Adrenal gland (tissue), 12 donors: ENCODE results near the gene UBE2N. TPM values are rescaled to one million over a fixed set of nuclear protein-coding genes. Genes with fewer than 3 reads are reported as not detected.
"Not testable (repeated sequence)": the region's sequence is repeated elsewhere in the genome, so short reads cannot be mapped to it uniquely, and the experiment has no call there.

ENCODE experiments used
- DNase-seq, 7 donors: peaks; one replicate each; pipeline ENCODE4 v3.0.0-alpha.2; 2019 to 2020
- H3K27ac ChIP-seq, 5 donors: fragments of 200-600 bp; sonication (generic) in 4 of 5; 1 replicate in 3 of 5; 2 replicates in 2 of 5; pipeline versions ENCODE4 v1.5.1 to v1.8.0; 2016 to 2020; ENCODE audit warnings: mild to moderate bottlenecking in 1 of 5
- H3K27me3 ChIP-seq: fragments of 200-600 bp; 2 replicates; pipeline ENCODE4 v1.8.0; 2021
- H3K36me3 ChIP-seq, 2 donors: fragments of 200-600 bp; replicated peaks in 1 of 2; 1 replicate in 1 of 2; 2 replicates in 1 of 2; pipeline versions ENCODE4 v1.5.1 to v1.8.0; 2018 to 2022
- H3K4me1 ChIP-seq, 2 donors: fragments of 200-600 bp; replicated peaks in 1 of 2; 1 replicate in 1 of 2; 2 replicates in 1 of 2; pipeline versions ENCODE4 v1.5.1 to v1.8.0; 2018 to 2021
- H3K4me3 ChIP-seq, 4 donors: fragments of 200-600 bp; sonication (generic) in 3 of 4; one replicate each; pipeline ENCODE4 v1.5.1; 2016 to 2018
- H3K9me3 ChIP-seq, 3 donors: fragments of 200-600 bp; sonication (generic) in 1 of 3; replicated peaks in 1 of 3; 1 replicate in 2 of 3; 2 replicates in 1 of 3; pipeline versions ENCODE4 v1.5.1 to v1.8.0; 2016 to 2021
- POLR2A ChIP-seq, 2 donors: fragments of 450-650 bp; IDR thresholded peaks; one replicate each; pipeline ENCODE4 v1.6.1; 2017; ENCODE audit warnings: antibody characterized with exemption in 2 of 2, mild to moderate bottlenecking in 2 of 2, moderate library complexity in 1 of 2
- WGBS, 4 donors: extraction: QIAGEN DNeasy Blood & Tissue Kit in 2 of 4; methylation state at CpG; one replicate each; pipeline versions ENCODE4 v1.1.5 to v1.1.7; 2013 to 2017; 5-methylcytosine and 5-hydroxymethylcytosine counted together
- intact Hi-C, 2 donors: fragments of 100-400 bp; cut with DNase I; formaldehyde crosslinking; loops; one replicate each; pipeline versions ENCODE4 v1.14.1 to v1.15.0; 2022 to 2023
- polyA plus RNA-seq, 3 donors: library from polyadenylated mRNA; stranded (reverse); fragments of 200-250 nt in 2 of 3; fragments of 350-450 nt in 1 of 3; fragmentation: Illumina TruSeq in 1 of 3; extraction: RNeasy Lipid Tissue Mini Kit (QIAGEN cat#74804) in 1 of 3; gene quantifications; one replicate each; pipeline ENCODE4 v1.2.3, GENCODE V29; 2013 to 2014
- total RNA-seq, 9 donors: library from RNA; depleted of rRNA in 4 of 9; stranded (reverse); fragments of >200 nt in 4 of 9; fragments of 120-200 nt in 1 of 9; fragmentation: NEBNext Ultra II Directional in 1 of 9; extraction: Animal tissue kit (Norgen Biotek cat#: 25700) in 1 of 9; gene quantifications; one replicate each; pipeline versions ENCODE4 v1.1.0 to v1.2.4, GENCODE V29; 2013 to 2023
- TF ChIP-seq, protein P1 (sequence below), 6 experiments: fragments of 450-650 bp in 4 of 6; fragments of 200-600 bp in 2 of 6; sonication (generic) in 1 of 6; IDR thresholded peaks; 1 replicate in 5 of 6; 2 replicates in 1 of 6; pipeline versions ENCODE4 v1.5.1 to v1.8.0; 2016 to 2021; ENCODE audit warnings: antibody characterized with exemption in 6 of 6, mild to moderate bottlenecking in 2 of 6, moderate library complexity in 1 of 6
- donor health status: healthy with polysubstance abuse.
- donor health status: Bipolar disorder and iron deficiency.
- donor health status: DM: yes; HTN: yes; CAD: no.
- donor health status: DM: no; HTN: no; CAD: no.
- donor health status: DM: no; HTN: no; CAD: no.
- donor health status: DM: yes; HTN: yes; CAD: no.

UBE2N gene
- total and polyA plus RNA-seq, 12 donors = 22.1 to 186 (median 68.5) TPM

- no peaks in the 10 kb centered on the region for H3K9me3 ChIP-seq
- H3K27ac ChIP-seq = no peak overlapping the region
- H3K36me3 ChIP-seq = peaks cover 0 to 9% of the 10 kb centered on the region in 2 donors
- TF ChIP-seq, protein P1, sequence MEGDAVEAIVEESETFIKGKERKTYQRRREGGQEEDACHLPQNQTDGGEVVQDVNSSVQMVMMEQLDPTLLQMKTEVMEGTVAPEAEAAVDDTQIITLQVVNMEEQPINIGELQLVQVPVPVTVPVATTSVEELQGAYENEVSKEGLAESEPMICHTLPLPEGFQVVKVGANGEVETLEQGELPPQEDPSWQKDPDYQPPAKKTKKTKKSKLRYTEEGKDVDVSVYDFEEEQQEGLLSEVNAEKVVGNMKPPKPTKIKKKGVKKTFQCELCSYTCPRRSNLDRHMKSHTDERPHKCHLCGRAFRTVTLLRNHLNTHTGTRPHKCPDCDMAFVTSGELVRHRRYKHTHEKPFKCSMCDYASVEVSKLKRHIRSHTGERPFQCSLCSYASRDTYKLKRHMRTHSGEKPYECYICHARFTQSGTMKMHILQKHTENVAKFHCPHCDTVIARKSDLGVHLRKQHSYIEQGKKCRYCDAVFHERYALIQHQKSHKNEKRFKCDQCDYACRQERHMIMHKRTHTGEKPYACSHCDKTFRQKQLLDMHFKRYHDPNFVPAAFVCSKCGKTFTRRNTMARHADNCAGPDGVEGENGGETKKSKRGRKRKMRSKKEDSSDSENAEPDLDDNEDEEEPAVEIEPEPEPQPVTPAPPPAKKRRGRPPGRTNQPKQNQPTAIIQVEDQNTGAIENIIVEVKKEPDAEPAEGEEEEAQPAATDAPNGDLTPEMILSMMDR (IDR thresholded peaks at IDR 0.05) = no peak
- no peak for TF ChIP-seq POLR2A (IDR thresholded peaks at IDR 0.05)
- intact Hi-C loops = no loop called here
- H3K27me3 ChIP-seq = no peaks in the 10 kb centered on the region
- no peak overlapping the region for H3K4me3 ChIP-seq
- no peak for DNase-seq
- 91 to 92% (median 92%) methylated on average over 7 of the region's 7 CpGs for whole genome bisulfite sequencing, 4 donors
- H3K4me1 ChIP-seq = peaks cover 4 to 15% of the 10 kb centered on the region in 2 donors
These were observed 37.6 kb downstream of the UBE2N start for GRCh38 chr12:93403988-93404803.

DNA sequence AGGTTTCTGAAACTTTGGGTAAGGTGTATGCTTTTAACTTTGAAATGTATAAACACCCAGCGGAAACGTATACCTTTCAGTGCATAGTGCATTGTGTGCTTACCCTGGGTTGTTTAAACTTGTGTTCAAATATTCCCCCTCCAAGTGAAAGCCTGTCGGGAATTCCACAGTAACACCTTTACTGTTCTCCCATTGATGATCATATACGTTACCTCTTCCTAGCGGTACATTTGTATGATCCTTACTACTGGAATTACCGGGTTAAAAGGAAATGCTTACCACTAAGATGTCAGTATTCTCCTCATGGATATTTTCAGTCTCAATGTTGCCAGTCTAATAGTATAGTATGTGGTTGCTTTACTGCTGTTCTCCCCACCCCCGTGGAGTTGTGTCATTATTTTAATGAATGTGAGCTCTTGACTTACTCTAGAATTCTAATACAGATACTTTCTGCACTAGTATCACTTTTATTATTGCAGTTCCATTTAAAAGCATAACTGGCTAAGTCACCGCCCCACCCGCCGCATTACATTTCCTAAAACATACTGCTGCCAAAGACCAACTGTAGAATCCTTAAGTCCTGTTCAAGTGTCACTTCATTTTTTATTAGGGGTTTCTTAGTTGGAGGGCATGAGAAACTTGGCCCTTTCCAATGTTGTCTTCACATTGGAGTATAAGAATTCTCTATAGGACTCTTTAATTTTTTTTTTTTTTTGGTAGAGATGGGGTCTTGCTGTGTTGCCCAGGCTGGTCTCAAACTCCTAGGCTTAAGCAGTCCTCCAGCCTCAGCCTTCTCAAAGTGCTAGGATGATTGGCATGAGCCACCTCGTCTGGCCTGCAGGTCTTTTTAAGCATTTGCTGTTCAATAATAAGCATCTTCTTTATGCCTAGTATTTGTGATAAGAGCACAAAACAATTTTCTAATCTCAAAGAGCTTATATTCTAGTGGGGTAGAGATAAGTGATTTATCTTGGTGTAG lies 39.1 kb downstream of the UBE2N start:
- no peaks in the 10 kb centered on the region for H3K27me3 ChIP-seq
- H3K9me3 ChIP-seq = no peaks in the 10 kb centered on the region
- peaks cover 0 to 6% of the 10 kb centered on the region in 2 donors for H3K4me1 ChIP-seq
- H3K4me3 ChIP-seq = no peak overlapping the region
- peak in 1 of 7 donors; percentile 18 for DNase-seq
- 87 to 93% (median 92%) methylated on average over 11 of the region's 11 CpGs for WGBS, 4 donors
- no peak overlapping the region for H3K27ac ChIP-seq
- intact Hi-C loops = no loop called here
- TF ChIP-seq POLR2A (IDR thresholded peaks at IDR 0.05) = no peak
- TF ChIP-seq, protein P1 (IDR thresholded peaks at IDR 0.05) = no peak
- peaks cover 0 to 22% of the 10 kb centered on the region in 2 donors for H3K36me3 ChIP-seq

- not testable (repeated sequence) for H3K27me3 ChIP-seq, DNase-seq, H3K4me1 ChIP-seq, H3K9me3 ChIP-seq, H3K4me3 ChIP-seq, H3K27ac ChIP-seq
- H3K36me3 ChIP-seq = peaks cover 0 to 47% of the 10 kb centered on the region in 2 donors
- WGBS, 4 donors = 0% methylated on average over 1 of the region's 5 CpGs; no CpG with 5 or more reads in 3 of the 4 donors
- intact Hi-C loops = loop anchor here (5.0 to 10.0 kb wide), 3 partner anchors 412 to 615 kb away; no protein-coding TSS in a partner anchor
These were observed 42.4 kb downstream of the UBE2N start for GRCh38 chr12:93399183-93399863.

DNA sequence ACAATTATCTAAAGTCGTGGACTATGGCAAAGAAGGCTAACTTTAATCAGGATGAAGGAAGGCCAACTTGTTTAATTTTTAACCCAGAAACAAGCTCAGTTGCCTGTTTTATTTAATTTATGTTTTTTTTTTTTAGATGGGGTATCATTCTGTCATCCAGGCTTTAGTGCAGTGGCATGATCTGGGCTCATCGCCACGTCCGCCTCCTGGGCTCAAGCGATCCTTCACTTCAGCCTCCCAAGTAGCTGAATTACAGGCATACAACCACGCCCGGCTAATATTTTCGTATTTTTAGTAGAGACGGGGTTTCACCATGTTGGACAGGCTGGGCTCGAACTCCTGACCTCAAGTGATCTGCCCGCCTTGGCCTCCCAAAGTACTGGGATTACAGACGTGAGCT lies 44.3 kb downstream of the UBE2N start:
- Histone ChIP-seq H3K4me3 (no peak overlapping the region), H3K27me3 (no peaks in the 10 kb centered on the region), H3K36me3 (peaks cover 0 to 42% of the 10 kb centered on the region in 2 donors), H3K9me3 (no peaks in the 10 kb centered on the region), H3K27ac (no peak overlapping the region), H3K4me1 (peaks cover 0 to 15% of the 10 kb centered on the region in 2 donors)
- intact Hi-C loops = loop anchor here (5.0 to 10.0 kb wide), 3 partner anchors 410 to 613 kb away; no protein-coding TSS in a partner anchor
- WGBS, 4 donors = 71 to 80% (median 74%) methylated on average over 12 of the region's 12 CpGs
- no peak for TF ChIP-seq POLR2A (IDR thresholded peaks at IDR 0.05)
- TF ChIP-seq, protein P1 (IDR thresholded peaks at IDR 0.05) = no peak
- peak in 1 of 7 donors; percentile 54 for DNase-seq
